GM12878 (cell line): ENCODE results near the gene FOXK2. TPM values are rescaled to one million over a fixed set of nuclear protein-coding genes. Genes with fewer than 3 reads are reported as not detected.

Source experiments
- ATAC-seq: fragments of 200-7000 bp; cut with Tn5 transposase; 3 replicates; pipeline ENCODE4 v1.9.1; 2020; ENCODE audit warnings: mild to moderate bottlenecking, moderate library complexity
- BruUV-seq: library from RNA; stranded (reverse); fragments of 400-500 nt; replicated peaks from 2 replicates; lab custom pipeline; 2021; lab: Mats Ljungman, UMichigan
- CTCF ChIA-PET: fragments of 300-600 bp; sonication (Branson Sonifier 250); formaldehyde crosslinking; extraction: SDS; loops from one replicate; lab custom pipeline; 2021; ENCODE audit warnings: inconsistent platforms; lab: Yijun Ruan, JAX
- POLR2A ChIA-PET: fragments of 350-600 bp; formaldehyde crosslinking; extraction: SDS; loops from one replicate; lab custom pipeline; 2021; ENCODE audit warnings: inconsistent platforms; lab: Charles Lee
- RAD21 ChIA-PET: fragments of 300-600 bp; sonication (Branson Sonifier 250); formaldehyde crosslinking; loops from one replicate; lab custom pipeline; 2023; ENCODE audit warnings: antibody characterized with exemption; ENCODE audit not compliant: unreplicated experiment; lab: Charles Lee
- SMC1A ChIA-PET: fragments of 300-600 bp; sonication (Branson Sonifier 250); formaldehyde crosslinking; loops from one replicate; lab custom pipeline; 2023; ENCODE audit not compliant: unreplicated experiment, uncharacterized antibody; lab: Charles Lee
- DNase-seq: peaks from one replicate; pipeline ENCODE4 v3.0.0-alpha.2; 2011; ENCODE audit warnings: low read depth, low spot score
- FAIRE-seq: peaks from 3 replicates; lab custom pipeline; 2011; peaks lifted over from hg19 to GRCh38; lab: Jason Lieb, UNC
- H2AFZ ChIP-seq: 2 replicates; pipeline ENCODE4 v1.6.0; 2011; ENCODE audit warnings: low read depth, low read length, control low read depth; ENCODE audit not compliant: control insufficient read depth
- H3K27ac ChIP-seq: 2 replicates; pipeline ENCODE4 v1.5.1; 2011; ENCODE audit warnings: control low read depth; ENCODE audit not compliant: control insufficient read depth, insufficient read depth
- H3K27me3 ChIP-seq, 2 experiments: replicated peaks in 1 of 2; 2 replicates each; pipeline versions ENCODE4 v1.6.0 to v1.6.1; 2011; ENCODE audit warnings: low read length in 1 of 2; ENCODE audit not compliant: control insufficient read depth in 2 of 2, insufficient read depth in 2 of 2
- H3K36me3 ChIP-seq, 2 experiments: 2 replicates each; pipeline ENCODE4 v1.5.1; 2011; ENCODE audit warnings: low read length in 1 of 2; ENCODE audit not compliant: control insufficient read depth in 2 of 2, insufficient read depth in 2 of 2
- H3K4me1 ChIP-seq: 2 replicates; pipeline ENCODE4 v1.6.1; 2011; ENCODE audit warnings: mild to moderate bottlenecking, low read length, moderate library complexity, mixed read lengths; ENCODE audit not compliant: control insufficient read depth, insufficient read depth
- H3K4me2 ChIP-seq: 2 replicates; pipeline ENCODE4 v1.6.0; 2011; ENCODE audit warnings: control low read depth; ENCODE audit not compliant: control insufficient read depth, insufficient read depth
- H3K4me3 ChIP-seq: fragments of 200-600 bp; sonication (generic); 2 replicates; pipeline ENCODE4 v1.5.1; 2016
- H3K79me2 ChIP-seq: 2 replicates; pipeline ENCODE4 v1.6.0; 2011; ENCODE audit warnings: low read length; ENCODE audit not compliant: control insufficient read depth, insufficient read depth
- H3K9ac ChIP-seq: 2 replicates; pipeline ENCODE4 v1.8.0; 2011; ENCODE audit warnings: low read length, control low read depth, mixed read lengths; ENCODE audit not compliant: control insufficient read depth, insufficient read depth
- H3K9me3 ChIP-seq: replicated peaks from 3 replicates; pipeline ENCODE4 v1.5.1; 2011; ENCODE audit warnings: mild to moderate bottlenecking, low read length; ENCODE audit not compliant: control insufficient read depth, insufficient read depth
- H4K20me1 ChIP-seq: 2 replicates; pipeline ENCODE4 v1.6.0; 2011; ENCODE audit not compliant: control insufficient read depth, insufficient read depth
- BCLAF1 ChIP-seq: fragments of 450-650 bp; IDR thresholded peaks from 2 replicates; pipeline ENCODE4 v1.6.1; 2017; ENCODE audit warnings: antibody characterized with exemption, mild to moderate bottlenecking, moderate library complexity
- CREM ChIP-seq: IDR thresholded peaks from 2 replicates; pipeline ENCODE4 v1.6.1; 2014; ENCODE audit warnings: antibody characterized with exemption, low read depth
- HDAC6 ChIP-seq: fragments of 200-600 bp; sonication (generic); IDR thresholded peaks from one replicate; pipeline ENCODE4 v1.8.0; 2017; ENCODE audit warnings: antibody characterized with exemption; ENCODE audit not compliant: unreplicated experiment
- KLF5 ChIP-seq: fragments of 450-650 bp; IDR thresholded peaks from 2 replicates; pipeline ENCODE4 v1.6.1; 2014; ENCODE audit warnings: mild to moderate bottlenecking; ENCODE audit not compliant: partially characterized antibody
- MEF2B ChIP-seq: fragments of 450-650 bp; IDR thresholded peaks from 2 replicates; pipeline ENCODE4 v1.6.1; 2018; ENCODE audit warnings: mild to moderate bottlenecking, moderate library complexity; ENCODE audit not compliant: partially characterized antibody, poor library complexity, severe bottlenecking
- NFIC ChIP-seq: IDR thresholded peaks from 2 replicates; pipeline ENCODE4 v1.6.1; 2012; ENCODE audit warnings: low read depth, mild to moderate bottlenecking, inconsistent platforms, low read length, moderate library complexity
- POLR2A ChIP-seq: IDR thresholded peaks from 2 replicates; pipeline ENCODE4 v1.6.1; 2011; ENCODE audit warnings: low read depth, mild to moderate bottlenecking, low read length
- RB1 ChIP-seq: fragments of 450-650 bp; formaldehyde crosslinking; IDR thresholded peaks from 2 replicates; pipeline ENCODE4 v1.6.1; 2017; ENCODE audit warnings: mild to moderate bottlenecking, borderline replicate concordance
- SREBF2 ChIP-seq: IDR thresholded peaks from 2 replicates; pipeline ENCODE4 v1.6.1; 2012; ENCODE audit warnings: mild to moderate bottlenecking, low read length
- TCF7 ChIP-seq: IDR thresholded peaks from 2 replicates; pipeline ENCODE4 v1.6.1; 2014; ENCODE audit warnings: antibody characterized with exemption, borderline replicate concordance
- ZBTB33 ChIP-seq: fragments of 450-650 bp; IDR thresholded peaks from 2 replicates; pipeline ENCODE4 v1.6.1; 2017; ENCODE audit warnings: mild to moderate bottlenecking
- WGBS: methylation state at CpG from one replicate; pipeline ENCODE4 v1.1.6; 2016; ENCODE audit warnings: low lambda C conversion rate; ENCODE audit not compliant: insufficient replicate concordance, insufficient coverage; ENCODE audit errors: missing lambda C conversion rate; 5-methylcytosine and 5-hydroxymethylcytosine counted together
- in situ Hi-C: fragments of 300-500 bp; cut with MboI; formaldehyde crosslinking; loops from 9 replicates; pipeline ENCODE4 v1.14.3; 2018; ENCODE audit warnings: mixed read lengths
- intact Hi-C: fragments of 100-400 bp; cut with micrococcal nuclease; formaldehyde crosslinking; loops from one replicate; pipeline ENCODE4 v1.14.2; 2022; ENCODE audit not compliant: unreplicated experiment
- polyA plus RNA-seq, 11 experiments: library from polyadenylated mRNA; depleted of rRNA in 4 of 11; unstranded in 6 of 11; stranded (reverse) in 5 of 11; fragments of >200 nt; fragmentation: Nextera tagmentation in 4 of 11; fragmentation: Illumina TruSeq in 1 of 11; extraction: Ambion mirVana in 4 of 11; extraction: Trizol in 1 of 11; gene quantifications; 1 replicate in 1 of 11; 2 replicates in 10 of 11; pipeline versions ENCODE4 v1.2.1 to v1.2.3, GENCODE V29; 2011 to 2016; ENCODE audit warnings: inconsistent platforms in 2 of 11, missing spikeins in 2 of 11, low read depth in 1 of 11
- total RNA-seq, 4 experiments: library from RNA; depleted of rRNA in 3 of 4; stranded (reverse); fragments of >200 nt in 3 of 4; fragmentation: Illumina TruSeq in 1 of 4; extraction: Trizol in 1 of 4; gene quantifications; 2 replicates each; pipeline versions ENCODE4 v1.2.1 to v1.2.3, GENCODE V29; 2013 to 2021

Gene FOXK2
- total and polyA plus RNA-seq, 10 of the 15 experiments (the other 5 are each of a cell fraction or from before 2014, with no cell fraction given): 2.4 to 56.8 (median 34.4) TPM

- intact Hi-C loops: no loop called here
- Histone ChIP-seq H3K4me1 (peaks cover 15% of the 10 kb centered on the region), H2AFZ (no peak overlapping the region), H3K4me2 (no peak overlapping the region), H3K27ac (no peak overlapping the region), H4K20me1 (no peaks in the 10 kb centered on the region), H3K4me3 (no peak overlapping the region), H3K79me2 (no peaks in the 10 kb centered on the region; the same call in 1 of the 2 replicates), H3K36me3 (peaks cover 13 to 19% of the 10 kb centered on the region in 2 experiments; a peak in 2 of 4 replicates), H3K9me3 (no peaks in the 10 kb centered on the region), H3K27me3 (no peaks in the 10 kb centered on the region), H3K9ac (no peak overlapping the region)
- ChIA-PET CTCF (interaction anchor here (0.6 kb wide), 1 partner anchor 240 kb away, joined by 4 read pairs; no protein-coding TSS in a partner anchor), RAD21 (no interaction called here), SMC1A (no interaction called here), POLR2A (interaction anchor here (0.8 kb wide), 1 partner anchor 132 kb away, joined by 3 read pairs; no protein-coding TSS in a partner anchor)
- 77% methylated on average over 16 of the region's 17 CpGs for WGBS
- FAIRE-seq: no peak
- ATAC-seq: no peak
- in situ Hi-C loops: no loop called here
- BruUV-seq: no TSS peak
- DNase-seq: no peak
- no peak for TF ChIP-seq ZBTB33
- TF ChIP-seq POLR2A: peak; percentile 57
Observed at GRCh38 chr17:82590881-82591539, 71.5 kb downstream of the FOXK2 start.

GRCh38 chr17:82592289-82592766, 72.8 kb downstream of the FOXK2 start:
- no peaks in the 10 kb centered on the region for H3K27me3 ChIP-seq
- ATAC-seq (no peak), FAIRE-seq (no peak), DNase-seq (no peak)
- peaks cover 13 to 18% of the 10 kb centered on the region in 2 experiments; a peak in 2 of 4 replicates for H3K36me3 ChIP-seq
- intact Hi-C loops (no loop called here), in situ Hi-C loops (no loop called here)
- H3K4me2 ChIP-seq: no peak overlapping the region
- H3K4me1 ChIP-seq: peaks cover 17% of the 10 kb centered on the region
- WGBS: 93% methylated on average over 9 of the region's 9 CpGs
- H4K20me1 ChIP-seq: no peaks in the 10 kb centered on the region
- H3K9ac ChIP-seq: no peak overlapping the region
- SMC1A ChIA-PET: no interaction called here
- no TSS peak for BruUV-seq
- H2AFZ ChIP-seq: no peak overlapping the region
- H3K4me3 ChIP-seq: no peak overlapping the region
- no peaks in the 10 kb centered on the region for H3K9me3 ChIP-seq
- H3K79me2 ChIP-seq: no peaks in the 10 kb centered on the region; the same call in 1 of the 2 replicates
- CTCF ChIA-PET: interaction anchor here (0.7 kb wide), 1 partner anchor 242 kb away, joined by 3 read pairs; no protein-coding TSS in a partner anchor
- H3K27ac ChIP-seq: no peak overlapping the region
- POLR2A ChIA-PET: no interaction called here
- RAD21 ChIA-PET: no interaction called here
- no peak for TF ChIP-seq POLR2A
- TF ChIP-seq BCLAF1: no peak
- TF ChIP-seq KLF5: no peak
- no peak for TF ChIP-seq NFIC
- TF ChIP-seq MEF2B: no peak
- TF ChIP-seq TCF7: no peak
- TF ChIP-seq CREM: no peak
- TF ChIP-seq HDAC6: no peak
- no peak for TF ChIP-seq SREBF2
- TF ChIP-seq RB1: no peak
